OCI-LY3 (cell line): ENCODE measurements around the gene KRT3.

Experiments used
- H2AFZ ChIP-seq: fragments of 200-600, 300-600 bp; shearing (Covaris generic); 2 replicates; pipeline ENCODE4 v1.6.0; 2014; ENCODE audit warnings: antibody characterized with exemption, low read depth, low read length
- H3K27ac ChIP-seq: fragments of 200-600, 300-600 bp; sonication (generic); 2 replicates; pipeline ENCODE4 v1.5.1; 2014; ENCODE audit warnings: mild to moderate bottlenecking, low read length, moderate library complexity, mixed read lengths
- H3K27me3 ChIP-seq: fragments of 200-600, 300-600 bp; sonication (generic); 2 replicates; pipeline ENCODE4 v1.6.1; 2014; ENCODE audit warnings: low read depth, low read length, mixed read lengths
- H3K36me3 ChIP-seq: fragments of 200-600, 300-600 bp; sonication (generic); replicated peaks from 2 replicates; pipeline ENCODE3; 2014; ENCODE audit warnings: low read depth, low read length, mixed read lengths
- H3K4me1 ChIP-seq: fragments of 300-600, 200-600 bp; sonication (generic); 2 replicates; pipeline ENCODE4 v1.6.1; 2014; ENCODE audit warnings: low read length, mixed read lengths
- H3K4me2 ChIP-seq: fragments of 200-600, 300-600 bp; sonication (generic); 2 replicates; pipeline ENCODE4 v1.6.1; 2014; ENCODE audit warnings: low read length, mixed read lengths
- H3K4me3 ChIP-seq: fragments of 300-600, 200-600 bp; sonication (generic); 2 replicates; pipeline ENCODE4 v1.5.1; 2014; ENCODE audit warnings: antibody characterized with exemption, mild to moderate bottlenecking, low read length, moderate library complexity
- H3K79me2 ChIP-seq: fragments of 300-600, 200-600 bp; shearing (Covaris generic); 2 replicates; pipeline ENCODE4 v1.6.1; 2014; ENCODE audit warnings: mild to moderate bottlenecking, low read length, mixed read lengths
- H3K9ac ChIP-seq: fragments of 300-600, 200-600 bp; shearing (Covaris generic); 2 replicates; pipeline ENCODE4 v1.6.0; 2014; ENCODE audit warnings: mild to moderate bottlenecking, low read length, moderate library complexity
- H3K9me3 ChIP-seq: fragments of 200-600, 300-600 bp; shearing (Covaris generic); 2 replicates; pipeline ENCODE4 v1.6.1; 2014; ENCODE audit warnings: low read length, mixed read lengths; ENCODE audit not compliant: insufficient read depth
- H4K20me1 ChIP-seq: fragments of 200-600, 300-600 bp; sonication (generic); 2 replicates; pipeline ENCODE4 v1.6.1; 2016; ENCODE audit warnings: low read length, mixed read lengths; ENCODE audit not compliant: insufficient read depth
- CTCF ChIP-seq: fragments of 200-600, 300-600 bp; sonication (generic); IDR thresholded peaks from 2 replicates; pipeline ENCODE4 v1.5.1; 2014; ENCODE audit warnings: antibody characterized with exemption, low read length, low read depth
- EZH2phosphoT487 ChIP-seq: fragments of 200-600 bp; shearing (Covaris generic); IDR thresholded peaks from 2 replicates; pipeline ENCODE4 v1.6.1; 2018; ENCODE audit warnings: antibody characterized with exemption, mixed run types, low read depth

KRT3 gene

DNA sequence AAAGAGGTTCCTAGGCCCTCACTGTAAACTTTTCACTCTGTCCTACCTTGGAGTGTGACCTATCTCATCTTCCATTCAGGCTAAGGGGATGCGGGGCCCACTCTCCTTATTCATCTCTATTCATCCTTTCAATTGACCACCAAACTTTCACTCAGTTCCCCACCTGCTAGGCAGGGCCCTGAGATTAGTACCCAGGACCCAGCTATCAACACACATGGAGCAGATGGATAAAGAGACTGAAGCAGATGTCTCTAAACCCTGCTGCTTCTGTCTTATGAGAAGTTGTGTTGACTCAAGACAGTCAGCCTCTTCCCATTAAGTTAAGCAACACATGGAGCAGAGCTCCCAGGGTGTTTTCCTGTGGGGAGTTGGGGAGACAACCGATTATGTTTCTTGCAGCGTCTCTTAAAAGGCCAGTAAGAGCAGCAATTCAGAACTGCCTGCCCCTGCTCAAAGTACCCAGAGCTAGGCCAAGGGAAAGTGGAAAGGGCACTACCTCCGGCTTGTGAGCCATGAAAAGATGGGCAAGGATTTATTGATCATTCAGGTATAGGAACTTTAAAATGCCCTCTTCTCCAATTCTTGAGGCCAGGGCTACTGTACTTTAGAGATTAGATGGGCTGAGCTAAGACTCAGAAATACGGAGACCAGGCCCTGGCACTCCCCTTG is 29.4 kb downstream of the KRT3 start:
- TF ChIP-seq EZH2phosphoT487: no peak
- TF ChIP-seq CTCF: no peak
- Histone ChIP-seq H3K79me2 (no peaks in the 10 kb centered on the region), H3K9me3 (no peaks in the 10 kb centered on the region)

DNA sequence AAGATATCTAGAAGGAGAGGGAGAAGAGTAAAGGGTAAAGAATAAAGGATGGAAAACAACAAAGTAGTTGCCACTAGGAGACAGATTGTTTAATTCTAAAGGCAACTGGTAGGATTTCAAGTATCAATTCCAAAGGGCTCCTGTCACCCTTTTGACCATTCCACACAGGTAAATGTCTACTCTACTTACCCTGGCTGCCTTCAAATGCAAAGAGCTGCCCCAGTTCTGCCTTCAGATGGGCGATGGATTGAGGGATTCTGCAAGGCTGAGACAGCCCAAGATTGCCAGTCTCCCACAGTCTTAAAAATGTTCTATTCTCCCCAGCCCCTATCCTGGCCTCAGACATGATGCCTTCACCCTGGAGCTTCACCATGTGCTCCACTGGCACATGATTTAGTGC is 30.2 kb downstream of the KRT3 start:
- Histone ChIP-seq H3K4me3 (no peak overlapping the region), H3K27me3 (peaks cover 37% of the 10 kb centered on the region), H3K9me3 (no peaks in the 10 kb centered on the region), H3K79me2 (no peaks in the 10 kb centered on the region), H3K27ac (no peak overlapping the region), H3K4me1 (no peaks in the 10 kb centered on the region), H3K36me3 (no peaks in the 10 kb centered on the region), H3K4me2 (no peak overlapping the region), H3K9ac (no peak overlapping the region), H2AFZ (no peak overlapping the region), H4K20me1 (no peaks in the 10 kb centered on the region)
- TF ChIP-seq EZH2phosphoT487 (no peak), CTCF (no peak)

More for the DNA sequence above, 29.4 kb downstream of the KRT3 start:
- H4K20me1 ChIP-seq: no peaks in the 10 kb centered on the region
- H3K4me2 ChIP-seq: no peak overlapping the region
- H3K9ac ChIP-seq: no peak overlapping the region
- no peak overlapping the region for H2AFZ ChIP-seq
- H3K4me1 ChIP-seq: no peaks in the 10 kb centered on the region
- H3K27ac ChIP-seq: no peak overlapping the region
- H3K36me3 ChIP-seq: no peaks in the 10 kb centered on the region
- no peak overlapping the region for H3K4me3 ChIP-seq
- peaks cover 41% of the 10 kb centered on the region for H3K27me3 ChIP-seq

DNA sequence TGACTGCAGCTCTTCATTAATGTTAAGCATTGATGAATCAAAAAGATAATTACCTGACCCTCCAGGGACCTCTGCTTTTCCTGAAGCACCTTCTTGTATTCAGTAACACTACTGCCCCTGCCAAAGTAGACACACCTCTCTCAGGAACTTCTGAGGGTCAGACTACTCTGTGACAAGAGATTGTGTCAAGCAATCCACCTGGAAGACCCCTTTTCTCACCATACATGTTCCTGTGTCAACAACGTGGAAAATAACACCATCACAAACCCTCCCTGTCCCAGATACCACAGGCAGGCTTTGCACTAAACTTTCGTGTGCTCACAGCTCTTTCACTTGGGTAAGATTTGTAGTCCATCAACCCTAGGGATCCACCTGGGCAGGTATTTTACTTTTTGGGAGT is 31.9 kb downstream of the KRT3 start:
- H3K27me3 ChIP-seq: peaks cover 49% of the 10 kb centered on the region
- no peak overlapping the region for H3K27ac ChIP-seq
- TF ChIP-seq EZH2phosphoT487 (no peak), CTCF (no peak)
- no peaks in the 10 kb centered on the region for H3K36me3 ChIP-seq
- H2AFZ ChIP-seq: no peak overlapping the region
- H3K9ac ChIP-seq: no peak overlapping the region
- no peak overlapping the region for H3K4me3 ChIP-seq
- no peaks in the 10 kb centered on the region for H3K9me3 ChIP-seq
- no peaks in the 10 kb centered on the region for H3K79me2 ChIP-seq
- H3K4me2 ChIP-seq: no peak overlapping the region
- H4K20me1 ChIP-seq: no peaks in the 10 kb centered on the region
- no peaks in the 10 kb centered on the region for H3K4me1 ChIP-seq

DNA sequence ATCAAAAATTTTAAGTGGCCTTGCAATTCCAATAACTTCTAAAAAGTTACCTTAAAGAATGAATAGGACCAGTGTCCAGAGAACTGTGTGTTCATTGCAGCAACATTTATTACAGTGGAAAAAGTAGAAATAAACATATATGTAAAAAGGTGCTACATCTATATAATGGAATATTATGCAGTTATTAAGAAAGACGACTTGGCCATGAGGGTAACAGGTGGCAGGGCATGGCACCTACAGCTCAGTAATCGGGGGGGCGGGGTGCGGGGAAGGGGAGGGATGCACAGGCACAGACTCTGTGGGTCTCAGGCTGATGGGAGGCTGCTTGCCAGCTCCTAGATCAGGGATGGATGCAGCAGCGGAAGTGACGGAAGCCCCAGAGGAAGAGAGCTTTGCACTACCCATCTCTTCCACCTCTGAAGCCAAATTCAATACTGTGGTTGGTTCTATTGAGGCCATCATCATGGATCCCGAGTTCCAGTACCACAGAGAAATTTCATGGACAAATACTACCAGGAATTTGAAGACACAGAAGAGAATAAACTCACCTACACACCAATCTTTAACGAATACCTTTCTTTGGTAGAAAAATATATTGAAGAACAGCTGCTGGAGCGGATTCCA is 32.8 kb downstream of the KRT3 start:
- TF ChIP-seq CTCF (no peak), EZH2phosphoT487 (no peak)
- H3K4me1 ChIP-seq: no peaks in the 10 kb centered on the region
- H3K9me3 ChIP-seq: no peaks in the 10 kb centered on the region
- no peaks in the 10 kb centered on the region for H3K36me3 ChIP-seq
- no peaks in the 10 kb centered on the region for H3K79me2 ChIP-seq
- no peak overlapping the region for H2AFZ ChIP-seq
- H4K20me1 ChIP-seq: no peaks in the 10 kb centered on the region
- peaks cover 56% of the 10 kb centered on the region for H3K27me3 ChIP-seq
- no peak overlapping the region for H3K9ac ChIP-seq
- H3K4me3 ChIP-seq: no peak overlapping the region
- no peak overlapping the region for H3K4me2 ChIP-seq
- H3K27ac ChIP-seq: no peak overlapping the region
